Myocyte (in vitro differentiated cells): ENCODE measurements around the gene DERL3. TPM values are rescaled to one million over a fixed set of nuclear protein-coding genes. Genes with fewer than 3 reads are reported as not detected.

ENCODE experiments used
- DNase-seq: peaks from one replicate; pipeline ENCODE4 v3.0.0-alpha.2; 2012; ENCODE audit warnings: low read depth
- total RNA-seq: library from RNA; depleted of rRNA; stranded (reverse); fragments of >200 nt; gene quantifications from 2 replicates; pipeline ENCODE4 v1.2.3, GENCODE V29; 2014

DERL3 gene
- total RNA-seq, 1 donor from 2014 or later: 4.6 TPM

- peak; percentile 38 for DNase-seq
Measured at GRCh38 chr22:23832226-23833016, 6.4 kb downstream of the DERL3 start.

- DNase-seq: no peak
Measured at GRCh38 chr22:23831781-23832180, 7.0 kb downstream of the DERL3 start.

GRCh38 chr22:23831261-23831660 lies 7.5 kb downstream of the DERL3 start:
- DNase-seq: no peak

- DNase-seq: peak; percentile 65
Measured at GRCh38 chr22:23829845-23830372, 8.9 kb downstream of the DERL3 start.

GRCh38 chr22:23828800-23829680 lies 9.8 kb downstream of the DERL3 start:
- no peak for DNase-seq

GRCh38 chr22:23827351-23827995 lies 11.3 kb downstream of the DERL3 start:
- no peak for DNase-seq

- peak; percentile 75 for DNase-seq
Measured at GRCh38 chr22:23826510-23827350, 12.1 kb downstream of the DERL3 start.

- DNase-seq: no peak
Measured at GRCh38 chr22:23825246-23825905, 13.4 kb downstream of the DERL3 start.

GRCh38 chr22:23824476-23825245 lies 14.1 kb downstream of the DERL3 start:
- DNase-seq: no peak

- no peak for DNase-seq
Measured at GRCh38 chr22:23823331-23823791, 15.4 kb downstream of the DERL3 start.

GRCh38 chr22:23822101-23822671 lies 16.6 kb downstream of the DERL3 start:
- DNase-seq: peak; percentile 83

- DNase-seq: no peak
Measured at GRCh38 chr22:23820748-23821211, 18.0 kb downstream of the DERL3 start.

GRCh38 chr22:23818541-23818940 lies 20.3 kb downstream of the DERL3 start:
- DNase-seq: no peak

- no peak for DNase-seq
Measured at GRCh38 chr22:23817146-23817545, 21.7 kb downstream of the DERL3 start.

- DNase-seq: peak; percentile 56
Measured at GRCh38 chr22:23816156-23816976, 22.4 kb downstream of the DERL3 start.

- no peak for DNase-seq
Measured at GRCh38 chr22:23815541-23816155, 23.2 kb downstream of the DERL3 start.

- no peak for DNase-seq
Measured at GRCh38 chr22:23812378-23812777, 26.4 kb downstream of the DERL3 start.
